ENCODE results near the gene ADRB2.

- TF ChIP-seq POLR2A (IDR thresholded peaks at IDR 0.05) (no peak), CTCF (IDR thresholded peaks at IDR 0.05) (no peak)
Measured at GRCh38 chr5:148844433-148845280, 18.2 kb downstream of the ADRB2 start.
